Sigmoid colon (tissue), 4 donors: ENCODE data around the gene RTF1.

Experiments used
- CTCF ChIP-seq, 4 experiments: fragments of 450-650 bp in 3 of 4; fragments of 200-600 bp in 1 of 4; IDR thresholded peaks; one replicate each; pipeline ENCODE4 v1.5.1; 2016 to 2019; ENCODE audit warnings: antibody characterized with exemption in 4 of 4, mild to moderate bottlenecking in 3 of 4, moderate library complexity in 2 of 4
- EP300 ChIP-seq, 4 donors: sonication (generic); formaldehyde crosslinking; IDR thresholded peaks; one replicate each; pipeline ENCODE4 v1.6.1; 2017; ENCODE audit warnings: antibody characterized with exemption in 4 of 4
- POLR2AphosphoS5 ChIP-seq, 4 donors: sonication (generic); formaldehyde crosslinking; IDR thresholded peaks; one replicate each; pipeline ENCODE4 v1.6.1; 2017; ENCODE audit warnings: antibody characterized with exemption in 4 of 4

- no peak for TF ChIP-seq CTCF (IDR thresholded peaks at IDR 0.05)
- no peak for TF ChIP-seq POLR2AphosphoS5 (IDR thresholded peaks at IDR 0.05)
- TF ChIP-seq EP300 (IDR thresholded peaks at IDR 0.05), result no peak
These were observed 84.5 kb downstream of the RTF1 start for GRCh38 chr15:41501191-41501917.
